GM18520 (cell line): ENCODE data around the gene CD99L2.

Experiments
- ATAC-seq: cut with Tn5 transposase; IDR thresholded peaks from one replicate; pipeline ENCODE4 v1.9.1; 2021; ENCODE audit not compliant: unreplicated experiment

The CD99L2 gene

DNA sequence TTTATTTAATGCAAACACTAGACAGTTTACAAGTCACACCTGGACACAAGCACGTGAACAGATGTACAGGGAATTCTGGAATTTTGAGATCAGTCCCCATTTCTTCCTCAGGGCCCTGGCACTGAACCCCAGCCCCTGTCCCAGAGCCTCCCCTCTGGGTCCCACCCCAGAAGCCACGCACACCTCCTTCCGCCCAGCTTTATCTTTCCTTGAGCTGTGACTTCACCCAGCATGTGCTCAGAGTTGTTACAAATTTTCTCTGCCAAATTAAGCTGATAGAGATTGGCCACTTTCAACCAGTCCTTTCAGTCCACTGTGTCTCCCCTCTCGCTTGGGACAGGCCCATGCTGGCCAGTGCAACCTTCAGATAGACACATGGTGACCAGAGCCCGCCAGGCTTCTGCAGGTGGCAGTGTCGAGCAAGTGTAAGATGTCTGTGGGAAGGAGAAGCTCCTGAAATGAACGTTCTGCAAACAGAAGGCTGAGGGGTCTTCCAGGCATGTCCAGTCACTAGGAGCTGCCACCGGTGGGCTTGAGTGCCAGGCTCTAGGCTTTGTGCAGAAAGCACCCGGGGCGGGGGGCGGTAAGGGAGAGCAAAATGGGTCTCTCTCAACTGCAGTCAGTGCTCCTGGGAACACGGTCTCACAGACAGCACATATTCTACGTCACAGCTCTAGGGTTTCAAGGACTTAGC is 132.0 kb downstream of the CD99L2 start:
- ATAC-seq: no peak

DNA sequence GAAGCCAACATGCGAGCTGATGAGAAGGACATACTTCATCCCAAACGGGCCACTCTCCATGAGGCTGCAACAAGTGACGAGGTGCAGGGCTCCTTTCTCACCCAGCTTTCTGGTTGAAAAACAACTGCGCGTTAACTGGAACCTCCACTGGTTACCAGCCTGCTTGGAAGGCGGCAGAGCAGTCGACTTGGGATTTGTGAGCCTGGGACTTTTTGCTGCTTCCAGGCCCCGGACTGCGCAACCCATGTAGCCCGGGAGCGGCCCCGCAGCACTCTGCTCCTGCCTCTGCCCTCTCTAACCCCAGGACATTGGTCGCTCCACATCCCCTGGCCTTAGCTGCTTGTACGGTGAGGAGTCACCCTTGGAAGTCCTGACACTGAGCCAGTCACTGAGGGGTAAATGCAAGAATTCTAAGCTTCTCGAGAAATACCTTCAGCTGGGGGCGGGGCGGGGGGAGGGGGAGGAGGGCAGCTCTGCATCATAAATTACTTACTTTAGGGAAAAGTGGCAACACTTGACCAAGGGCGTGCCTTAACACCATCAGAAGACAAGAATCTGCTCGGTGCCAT is 132.6 kb downstream of the CD99L2 start:
- ATAC-seq: no peak

DNA sequence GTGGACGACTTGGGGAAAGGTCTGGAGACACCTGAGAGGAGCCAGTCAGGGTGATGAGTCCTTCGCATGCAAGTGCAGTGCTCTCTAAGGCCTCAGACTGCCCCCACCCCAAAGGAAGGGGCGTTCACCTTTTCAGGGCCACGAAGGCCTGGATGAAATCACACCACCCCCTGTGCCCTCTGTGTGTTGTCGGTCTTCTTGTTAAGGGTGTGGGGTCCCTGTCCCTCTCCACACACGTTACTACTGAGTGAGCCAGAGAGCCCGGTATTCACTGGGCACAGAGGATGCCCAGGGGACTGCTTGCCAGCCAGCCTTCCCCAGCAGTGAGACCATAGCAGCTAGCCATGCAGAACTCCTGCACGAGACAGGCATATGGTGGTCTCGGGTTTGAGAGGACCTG is 133.2 kb downstream of the CD99L2 start:
- no peak for ATAC-seq

DNA sequence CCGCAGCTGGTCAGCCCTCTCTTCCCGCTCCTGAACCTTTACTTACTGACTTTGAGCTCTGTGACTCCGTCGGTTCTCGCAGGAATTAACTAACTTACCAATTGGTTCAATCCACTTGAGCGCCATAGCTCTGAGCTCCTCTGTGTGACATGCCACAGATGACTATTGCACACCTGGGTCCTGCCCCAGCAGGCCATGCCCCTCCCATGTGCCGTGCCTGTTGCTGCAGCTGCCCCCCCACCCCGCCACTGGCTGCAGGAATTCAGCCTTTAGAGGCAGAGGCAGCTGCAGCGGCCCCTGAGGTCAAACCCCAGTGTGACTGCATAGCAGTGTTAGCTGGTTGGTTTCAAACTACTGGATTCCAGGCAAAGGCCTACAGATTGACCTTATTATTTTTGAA is 134.7 kb downstream of the CD99L2 start:
- no peak for ATAC-seq

DNA sequence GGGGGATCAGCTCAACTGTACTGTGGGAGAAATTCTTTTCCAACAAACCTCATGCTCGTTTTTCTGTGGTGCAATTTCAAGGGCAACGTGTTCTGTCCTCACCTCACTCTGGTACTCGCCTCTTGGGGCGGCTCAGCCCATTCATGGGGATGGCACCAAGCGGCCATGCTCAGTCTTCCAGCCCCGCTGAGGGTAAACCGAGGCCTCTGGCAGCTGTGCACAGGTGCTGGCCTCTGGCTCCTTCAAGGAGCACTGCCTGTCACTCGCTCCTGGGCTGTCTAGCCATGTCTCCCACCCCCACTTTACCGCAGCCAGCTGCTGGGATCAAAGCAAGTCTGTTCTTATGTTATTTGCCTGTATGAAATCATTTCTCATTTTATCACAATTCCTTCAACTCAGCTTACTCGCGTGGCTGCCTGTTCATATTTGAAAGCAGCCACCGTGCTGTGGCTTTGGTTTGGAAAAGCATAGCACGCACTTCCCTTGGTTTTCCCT is 135.1 kb downstream of the CD99L2 start:
- no peak for ATAC-seq

DNA sequence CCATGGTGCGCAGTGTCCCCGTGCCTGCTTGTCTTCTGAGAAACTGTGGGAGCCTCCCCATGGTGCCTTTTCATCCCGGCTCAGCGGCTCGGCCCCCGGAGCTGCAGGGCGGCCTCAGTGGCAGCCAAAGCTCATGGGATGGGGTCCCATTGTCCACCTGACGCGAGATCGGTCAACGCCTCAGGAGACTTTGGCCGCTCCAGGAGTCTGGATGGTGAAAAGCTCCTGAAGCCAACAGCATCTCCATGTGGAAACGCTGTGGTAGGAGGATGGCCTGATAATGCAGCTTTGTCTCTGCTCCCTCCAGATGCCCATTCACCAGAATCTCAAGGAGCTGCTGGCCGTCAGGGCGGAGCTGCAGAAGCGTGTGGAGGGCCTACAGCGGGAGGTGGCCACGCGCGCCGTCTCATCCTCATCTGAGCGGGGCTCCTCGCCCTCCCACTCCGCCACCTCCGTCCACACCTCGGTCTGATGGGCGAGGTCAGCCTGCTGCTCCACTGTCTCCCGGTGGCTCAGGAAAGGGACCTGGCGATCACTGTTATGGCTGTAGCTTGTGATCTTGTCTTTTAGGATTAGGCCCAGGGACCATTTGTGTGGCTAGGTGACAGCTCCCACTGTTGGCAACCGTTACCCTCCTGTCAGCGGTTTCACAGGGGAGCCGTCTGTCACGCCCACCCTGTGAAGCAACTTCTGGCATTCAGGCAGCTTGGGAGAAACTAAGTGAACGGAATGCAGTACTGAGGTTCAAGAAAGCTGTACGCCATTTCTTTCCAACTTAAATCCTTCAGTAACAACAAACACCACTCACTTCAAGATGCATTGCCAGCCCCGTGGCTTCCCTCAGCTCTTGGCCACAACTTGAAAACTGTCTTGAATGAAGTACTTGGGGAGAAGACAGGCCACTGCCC is 136.0 kb downstream of the CD99L2 start:
- ATAC-seq: no peak

DNA sequence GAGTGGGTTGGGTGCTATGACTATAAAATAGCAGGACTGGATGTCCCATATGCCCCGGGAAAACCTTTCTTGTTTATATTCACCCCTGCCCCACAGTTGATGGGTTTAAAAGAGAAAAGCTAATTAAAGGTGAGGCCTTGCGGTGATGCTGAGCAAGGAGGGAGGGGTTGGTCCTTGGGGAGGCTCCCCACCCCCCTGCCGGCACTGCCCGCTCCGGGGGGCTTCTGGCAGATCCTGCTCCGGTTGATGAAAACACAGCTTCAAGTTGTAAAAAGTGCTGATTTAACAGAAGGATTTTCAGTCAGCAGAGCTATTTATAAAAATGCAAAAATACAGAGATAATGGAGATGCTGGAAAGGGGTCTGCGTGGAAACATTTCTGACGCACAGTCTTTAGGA is 136.7 kb downstream of the CD99L2 start:
- no peak for ATAC-seq

DNA sequence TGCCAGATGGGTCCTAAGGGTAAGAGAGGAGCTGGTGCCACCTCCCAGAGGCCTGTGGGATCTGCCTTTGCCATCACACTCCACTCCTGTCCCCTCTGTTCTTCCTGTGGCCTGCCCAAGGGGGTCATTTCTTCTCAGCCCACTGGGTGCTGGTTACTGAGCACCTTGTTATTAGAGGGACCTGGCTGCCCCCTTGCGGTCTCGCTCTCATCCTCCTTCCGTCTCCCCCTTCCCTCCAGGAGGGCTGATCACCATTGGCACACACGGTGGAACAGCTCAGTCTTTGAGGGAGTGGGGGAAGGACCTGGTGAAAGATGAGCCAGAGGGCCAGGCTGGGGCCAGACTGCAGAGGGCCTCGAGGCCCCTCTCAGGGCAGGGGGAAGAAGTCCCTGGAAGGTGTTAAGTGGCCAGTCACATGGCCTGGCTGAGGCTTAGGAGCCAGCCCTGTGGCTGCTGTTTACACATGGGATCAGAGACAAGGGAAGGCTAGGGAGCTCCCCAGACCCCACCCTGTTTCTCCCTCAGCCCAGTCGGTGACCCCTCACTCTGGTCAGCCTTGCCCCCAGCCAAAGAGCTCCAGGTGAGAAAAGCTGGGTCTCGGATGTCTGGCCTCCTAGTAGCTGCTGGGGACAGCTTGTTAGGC is 137.2 kb downstream of the CD99L2 start:
- no peak for ATAC-seq

DNA sequence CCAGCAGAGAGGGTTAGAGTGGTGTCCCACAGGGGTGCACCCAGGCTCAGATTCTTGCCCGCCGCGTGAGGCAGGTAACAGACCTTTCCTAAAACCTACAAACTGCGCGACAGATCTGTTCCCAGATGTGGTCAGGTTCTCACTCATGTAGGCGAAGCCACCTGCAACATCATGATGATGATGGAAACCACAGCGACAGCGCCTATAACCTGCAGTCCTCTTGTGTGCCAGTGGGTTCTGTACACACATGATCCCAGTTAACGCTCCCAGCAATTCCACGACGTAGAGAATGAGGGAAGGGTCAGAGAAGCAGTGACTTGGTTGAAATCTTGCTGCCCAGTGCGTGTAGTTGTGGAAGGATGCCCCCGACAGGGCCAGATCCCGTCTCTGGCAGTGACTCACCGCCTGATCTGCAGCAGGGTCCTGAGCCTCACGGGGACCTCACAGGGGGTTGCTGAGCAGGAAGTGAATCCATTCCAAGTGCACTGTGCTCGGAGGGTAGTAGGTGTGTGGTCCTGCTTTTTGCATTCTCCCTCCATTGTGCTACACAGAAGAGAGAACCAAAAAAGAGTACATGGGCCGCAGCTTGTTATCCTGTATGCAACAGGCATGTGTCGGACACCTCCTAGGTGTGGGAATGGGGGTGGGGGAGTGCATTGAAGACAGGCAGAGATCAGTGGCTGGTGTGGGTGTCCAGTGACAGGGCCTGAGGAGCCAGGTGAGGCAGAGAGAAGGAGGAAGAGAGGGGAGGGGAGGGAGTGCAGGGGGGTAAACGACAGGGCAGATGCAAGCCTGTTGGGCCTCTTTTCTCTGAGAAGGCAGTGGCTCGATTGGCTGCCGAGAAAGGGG is 138.7 kb downstream of the CD99L2 start:
- ATAC-seq: no peak

DNA sequence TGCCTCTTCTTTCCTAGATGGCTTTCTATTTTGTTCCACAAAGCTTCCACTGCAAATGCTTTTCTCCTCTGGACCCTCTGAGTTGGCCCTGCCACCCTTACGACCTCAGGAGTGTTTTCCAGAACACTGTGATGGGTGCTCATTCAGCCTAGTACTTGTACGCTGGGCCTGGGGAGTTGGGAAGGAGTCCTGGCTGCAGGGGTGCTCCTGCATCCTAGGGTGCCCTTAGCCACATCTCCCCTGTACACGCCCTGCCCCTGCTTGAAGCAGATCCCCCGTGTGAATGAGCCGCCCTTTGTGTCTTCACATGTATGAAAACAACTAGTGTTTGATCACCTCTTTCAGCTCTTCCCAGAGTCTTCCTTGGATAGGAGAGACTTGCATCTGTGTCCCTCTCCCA is 141.1 kb downstream of the CD99L2 start:
- no peak for ATAC-seq

DNA sequence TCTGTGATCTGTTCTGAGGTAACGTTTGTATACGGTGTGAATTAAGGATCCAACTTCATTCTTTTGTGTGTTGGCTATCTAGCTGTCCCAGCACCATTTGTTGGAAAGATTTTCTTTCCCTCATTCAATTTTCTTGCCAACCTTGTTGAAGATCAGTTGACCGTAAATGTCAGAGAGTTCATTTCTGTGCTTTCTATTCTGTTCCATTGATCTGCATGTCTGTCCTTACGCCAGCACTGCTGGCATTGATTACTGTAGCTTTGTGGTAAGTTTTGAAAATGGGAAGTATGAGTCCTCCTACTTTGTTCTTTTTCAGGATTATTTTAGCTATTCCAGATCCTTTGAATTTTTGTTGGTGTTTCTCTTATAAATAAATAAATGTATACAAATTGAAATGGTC is 144.5 kb downstream of the CD99L2 start:
- no peak for ATAC-seq

DNA sequence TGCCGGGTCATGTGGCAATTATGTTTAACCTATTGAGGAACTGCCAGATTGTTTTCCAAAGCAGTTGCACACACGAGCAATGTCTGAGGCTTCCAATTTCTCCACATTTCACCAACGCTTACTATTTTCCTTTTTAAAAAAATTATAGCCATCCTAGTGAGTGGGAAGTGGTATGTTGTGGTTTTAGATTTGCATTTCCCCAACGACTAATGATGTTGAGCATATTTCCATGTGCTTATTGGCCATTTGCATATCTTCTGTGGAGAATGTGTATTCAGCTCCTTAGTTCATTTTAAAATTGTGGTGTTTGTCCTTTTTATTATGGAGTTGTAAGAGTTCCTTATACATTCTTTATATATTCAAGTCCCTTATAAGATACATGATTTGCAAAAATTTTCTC is 145.1 kb downstream of the CD99L2 start:
- ATAC-seq: no peak

DNA sequence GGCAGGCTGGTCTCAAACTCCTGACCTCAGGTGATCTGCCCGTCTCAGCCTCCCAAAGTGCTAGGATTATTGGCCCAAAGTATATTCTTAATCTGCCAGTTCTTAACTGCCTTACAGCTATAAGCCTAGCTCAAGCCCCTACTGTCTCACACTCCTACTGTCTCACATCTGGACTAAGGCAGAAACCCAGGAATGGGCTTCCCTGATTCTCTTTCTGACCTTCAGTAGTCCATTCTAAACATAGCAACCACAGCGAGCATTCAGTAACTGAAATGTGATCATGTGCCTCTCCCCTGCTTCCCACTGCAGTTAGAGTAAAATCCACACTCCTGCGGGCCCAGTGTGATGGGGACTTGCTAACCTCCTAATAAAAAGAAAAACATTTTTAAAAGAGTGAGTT is 146.3 kb downstream of the CD99L2 start:
- ATAC-seq: no peak

DNA sequence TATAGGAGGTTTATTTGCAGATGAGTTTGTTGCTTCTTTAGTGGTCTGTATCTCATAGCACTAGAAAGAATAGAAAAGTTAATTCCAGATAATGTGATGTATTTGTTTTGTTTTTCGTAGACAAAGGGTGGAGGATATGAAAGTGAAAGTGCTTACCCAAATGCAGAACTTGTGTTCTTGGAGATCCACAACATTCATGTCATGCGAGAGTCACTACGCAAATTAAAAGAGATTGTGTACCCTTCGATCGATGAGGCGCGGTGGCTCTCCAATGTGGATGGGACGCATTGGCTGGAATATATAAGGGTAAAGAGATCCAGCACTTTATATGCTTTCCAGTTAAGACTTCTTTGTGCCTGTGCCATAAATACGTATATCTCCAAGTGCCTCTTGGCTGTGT is 162.0 kb downstream of the CD99L2 start:
- ATAC-seq: no peak

DNA sequence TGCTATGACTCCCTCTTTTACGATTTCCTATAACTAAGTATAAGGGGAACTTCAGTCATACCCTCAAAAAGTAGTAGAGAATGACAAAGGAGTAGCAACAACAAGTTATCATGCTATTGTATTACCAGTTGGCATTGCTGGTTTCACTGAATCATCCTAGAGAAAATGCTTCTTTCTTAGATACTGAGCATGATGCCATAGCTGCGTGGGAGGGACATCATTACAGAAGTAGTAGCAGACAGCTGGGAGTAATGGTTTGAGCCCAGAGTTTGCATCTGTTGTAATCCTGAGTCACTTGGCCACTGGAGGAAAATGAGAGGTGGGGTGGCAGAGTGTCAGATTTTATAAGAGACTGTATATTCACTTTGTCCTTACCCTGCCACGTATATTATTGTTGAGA is 166.7 kb downstream of the CD99L2 start:
- ATAC-seq: no peak

DNA sequence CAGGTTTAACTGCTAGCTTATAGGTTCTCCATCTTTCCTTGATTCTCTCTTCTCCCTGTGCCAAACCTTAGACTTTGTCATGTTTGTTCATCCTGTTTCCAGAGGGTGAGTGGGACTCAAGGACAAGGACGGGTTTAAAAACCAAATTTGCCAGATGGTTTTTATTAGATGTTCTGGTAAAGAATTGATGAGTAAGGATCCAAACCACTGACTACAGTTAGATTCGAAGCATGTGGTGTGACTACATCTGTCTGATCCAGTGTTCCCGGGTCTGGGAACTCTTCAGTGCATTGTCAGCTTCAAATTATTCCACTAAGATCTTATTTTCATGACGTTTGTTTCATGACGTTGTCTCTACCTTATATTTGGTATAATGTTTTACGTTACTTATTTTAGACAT is 167.7 kb downstream of the CD99L2 start:
- ATAC-seq: no peak

DNA sequence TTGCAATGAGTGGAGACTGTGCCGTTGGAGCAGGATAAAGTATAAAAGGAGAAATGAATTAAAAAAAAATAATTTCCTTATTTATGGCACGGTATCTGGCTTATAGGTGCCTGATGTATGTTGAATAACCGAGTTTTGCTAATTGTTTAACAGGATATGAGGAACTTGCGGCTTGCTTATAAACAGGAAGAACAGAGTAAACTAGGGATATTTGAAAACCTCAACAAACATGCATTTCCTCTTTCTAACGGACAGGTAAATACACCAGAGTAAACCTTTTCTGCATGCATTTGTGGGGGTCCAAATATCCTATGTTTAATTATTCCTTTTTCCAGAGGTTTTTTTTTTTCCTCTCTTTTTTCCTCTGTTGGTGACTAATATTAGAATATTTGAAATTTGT is 168.5 kb downstream of the CD99L2 start:
- no peak for ATAC-seq

DNA sequence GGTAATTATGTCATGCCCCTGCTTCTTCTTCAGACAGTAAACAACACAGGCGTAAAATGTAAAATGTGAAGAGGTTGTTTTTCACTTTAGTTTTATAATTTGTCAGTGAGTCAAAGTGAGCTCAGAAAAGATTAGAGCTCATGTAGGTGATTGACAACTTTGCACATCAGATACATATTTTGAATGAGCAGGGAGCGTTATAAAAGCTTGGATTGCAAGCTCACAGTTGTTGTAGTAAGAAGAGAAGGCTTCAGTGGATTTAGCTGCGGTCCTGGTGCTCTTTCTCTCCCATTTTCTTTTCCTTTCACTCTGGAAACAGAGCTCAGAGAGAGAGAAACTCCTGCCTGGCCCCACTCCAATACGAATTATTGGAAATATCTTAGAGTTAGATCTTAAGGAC is 178.8 kb downstream of the CD99L2 start:
- no peak for ATAC-seq
